Stimulated activated CD4-positive, alpha-beta T cell treated with anti-CD3 and anti-CD28 coated beads, Interleukin-1b, Interleukin-23, amount 100 ng/mL, for 4 hours (primary cell): ENCODE results near the gene TDP1.
"Not testable (repeated sequence)": the region's sequence is repeated elsewhere in the genome, so short reads cannot be mapped to it uniquely, and the experiment has no call there.

Experiments
- DNase-seq, 2 donors: peaks; one replicate each; pipeline ENCODE4 v3.0.0-alpha.2; 2020; ENCODE audit warnings: low read depth in 2 of 2

The TDP1 gene

GRCh38 chr14:89990218-89990617 is 34.5 kb downstream of the TDP1 start:
- no peak for DNase-seq

- DNase-seq, result no peak
These were observed 35.0 kb downstream of the TDP1 start for GRCh38 chr14:89990623-89991275.

- no peak for DNase-seq
These were observed 36.5 kb downstream of the TDP1 start for GRCh38 chr14:89992273-89992672.

DNA sequence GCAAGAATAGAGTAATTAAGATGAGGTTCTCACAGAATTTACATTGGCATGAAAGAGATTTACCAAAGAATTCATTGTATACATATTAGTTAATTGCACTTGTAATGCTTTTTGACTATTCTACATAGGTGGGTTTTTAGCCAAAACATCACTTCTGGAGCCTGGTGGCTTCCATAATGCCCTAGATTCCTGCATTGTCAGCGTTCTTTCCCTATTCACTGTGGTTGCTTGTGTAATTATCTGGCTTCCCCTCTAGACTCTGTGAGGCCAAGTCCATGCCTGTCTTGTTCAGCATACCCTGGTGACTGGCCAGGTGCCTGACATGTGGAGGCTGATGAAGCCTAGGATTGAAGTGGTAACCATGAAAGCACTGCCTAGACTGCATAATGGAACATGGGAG is 41.2 kb downstream of the TDP1 start:
- DNase-seq, result no peak

GRCh38 chr14:90000935-90001334 is 45.2 kb downstream of the TDP1 start:
- no peak for DNase-seq

DNA sequence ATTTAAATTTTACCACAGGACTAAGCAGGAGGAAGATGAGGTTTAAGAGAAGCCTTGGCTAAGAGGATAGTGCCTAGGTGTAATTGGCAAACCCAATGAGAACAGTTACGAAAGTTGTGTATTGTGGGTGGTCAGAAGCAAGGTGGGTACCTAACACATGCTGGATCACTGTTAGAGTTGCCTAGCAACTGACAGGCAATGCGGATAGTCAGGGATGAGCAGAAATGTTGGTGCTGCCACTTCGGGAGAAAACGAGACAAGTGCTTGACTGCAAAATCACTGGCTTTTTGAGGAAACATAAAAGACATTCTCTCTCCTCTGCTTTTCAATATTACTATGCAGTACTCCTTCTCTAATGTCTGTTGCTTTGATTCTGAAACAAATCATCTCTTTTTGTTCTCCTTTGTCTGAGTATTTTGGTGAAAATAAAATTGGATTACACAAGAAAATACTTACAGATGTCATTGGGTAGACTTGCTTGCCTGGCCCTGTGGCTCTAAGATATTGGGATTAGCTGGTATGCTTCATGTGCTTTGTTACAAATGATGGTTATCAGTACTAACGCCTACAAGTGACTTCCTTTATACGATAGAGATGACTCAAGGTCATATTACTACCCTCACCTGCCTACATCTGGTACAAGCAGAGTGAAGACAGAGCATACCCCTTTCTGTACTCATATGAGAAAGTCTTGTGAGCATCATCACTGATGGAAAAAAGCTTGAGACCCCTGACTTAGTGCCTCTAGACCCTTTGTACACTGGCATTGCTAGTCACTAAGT is 48.0 kb downstream of the TDP1 start:
- no peak for DNase-seq

- DNase-seq, result no peak
These were observed 49.7 kb downstream of the TDP1 start for GRCh38 chr14:90005441-90005840.

GRCh38 chr14:90005939-90006530 is 50.3 kb downstream of the TDP1 start:
- no peak for DNase-seq

DNA sequence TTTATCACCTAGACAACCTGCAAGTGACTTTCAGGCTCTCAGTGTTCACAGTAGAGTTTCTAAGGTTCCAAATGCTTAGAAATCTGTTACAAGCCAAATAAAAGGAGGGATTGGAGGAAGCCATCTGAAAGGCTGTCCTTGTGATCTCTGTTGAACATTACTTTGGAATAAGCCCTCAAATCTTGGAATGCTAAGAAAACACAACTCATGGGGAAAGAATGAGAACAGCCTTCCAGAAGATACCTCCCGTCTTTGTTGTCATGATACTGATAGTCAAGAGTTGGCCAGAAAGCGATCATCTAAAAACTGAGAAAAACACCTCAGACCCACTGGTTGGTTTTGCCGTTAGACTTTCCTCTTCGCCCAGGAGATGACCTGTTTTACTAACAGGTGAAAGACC is 61.6 kb downstream of the TDP1 start:
- no peak for DNase-seq

GRCh38 chr14:90019824-90020523 is 64.2 kb downstream of the TDP1 start:
- DNase-seq, result no peak

GRCh38 chr14:90023176-90023896 is 67.6 kb downstream of the TDP1 start:
- no peak for DNase-seq

DNA sequence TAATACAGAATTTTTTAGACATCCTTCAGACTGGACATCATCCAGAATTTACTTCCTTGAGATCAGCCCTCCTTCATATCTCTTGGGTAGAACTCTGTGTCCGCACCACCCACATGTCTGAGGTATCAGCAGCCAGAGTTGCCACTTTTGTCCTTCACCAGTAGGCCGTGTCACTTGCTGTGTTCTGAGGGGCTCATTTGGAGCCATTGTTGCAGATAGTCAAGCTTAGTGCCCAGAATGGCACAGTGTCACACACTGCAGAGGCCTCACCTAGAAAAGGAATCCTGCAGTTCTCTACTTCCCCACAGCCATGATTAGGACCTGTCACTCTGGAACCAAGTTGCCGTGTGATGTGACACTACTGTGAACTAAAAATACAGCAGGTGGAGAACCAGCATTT is 69.2 kb downstream of the TDP1 start:
- DNase-seq, result no peak

GRCh38 chr14:90026608-90027007 is 70.9 kb downstream of the TDP1 start:
- not testable (repeated sequence) for DNase-seq

GRCh38 chr14:90027842-90028241 is 72.1 kb downstream of the TDP1 start:
- DNase-seq, result no peak

DNA sequence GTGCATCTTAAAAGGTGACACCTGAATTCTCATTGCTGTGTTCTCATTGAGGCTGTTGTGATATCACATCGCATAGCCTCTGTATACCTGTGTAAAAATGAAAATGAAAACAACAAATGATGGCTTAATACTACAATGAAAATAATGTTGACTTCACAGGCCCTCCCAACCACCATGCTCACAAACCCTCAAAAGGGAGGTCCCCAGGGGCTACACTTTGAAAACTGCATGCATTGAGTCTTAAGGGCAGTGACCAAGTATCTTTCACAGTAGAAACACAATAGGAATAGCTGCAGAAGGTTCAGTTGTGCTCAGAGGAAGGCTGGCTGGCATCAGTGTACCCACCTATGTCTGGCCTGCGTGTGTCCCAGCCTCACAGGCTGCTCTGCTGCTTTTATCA is 78.4 kb downstream of the TDP1 start:
- no peak for DNase-seq

DNA sequence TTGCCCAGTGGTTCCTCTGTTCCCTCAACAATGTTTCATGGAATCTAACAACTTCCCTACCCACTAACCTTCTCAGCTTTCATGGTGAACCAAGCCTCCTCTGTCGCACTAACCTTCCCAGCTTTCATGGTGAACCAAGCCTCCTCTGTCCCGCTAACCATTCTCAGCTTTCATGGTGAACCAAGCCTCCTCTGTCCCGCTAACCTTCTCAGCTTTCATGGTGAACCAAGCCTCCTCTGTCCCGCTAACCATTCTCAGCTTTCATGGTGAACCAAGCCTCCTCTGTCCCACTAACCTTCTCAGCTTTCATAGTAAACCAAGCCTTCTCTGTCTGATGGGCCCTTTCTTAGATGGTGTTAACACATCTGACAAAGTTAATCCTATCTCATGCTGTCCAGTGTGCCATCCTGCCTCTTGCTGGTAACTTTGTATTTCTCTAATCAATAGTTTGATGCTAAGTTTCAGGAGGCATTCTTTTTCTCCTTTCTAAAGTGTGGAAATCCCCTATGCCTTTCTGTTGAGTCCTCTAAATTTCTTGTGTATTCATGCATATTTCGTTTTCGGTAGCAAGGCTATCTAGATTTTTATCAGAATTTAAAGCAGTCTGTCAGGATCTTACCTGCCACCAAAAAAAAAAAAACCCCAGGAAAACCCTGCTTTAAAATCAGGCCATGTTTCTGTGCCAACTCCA is 79.3 kb downstream of the TDP1 start:
- DNase-seq, result no peak

GRCh38 chr14:90039253-90040010 is 83.7 kb downstream of the TDP1 start:
- no peak for DNase-seq

DNA sequence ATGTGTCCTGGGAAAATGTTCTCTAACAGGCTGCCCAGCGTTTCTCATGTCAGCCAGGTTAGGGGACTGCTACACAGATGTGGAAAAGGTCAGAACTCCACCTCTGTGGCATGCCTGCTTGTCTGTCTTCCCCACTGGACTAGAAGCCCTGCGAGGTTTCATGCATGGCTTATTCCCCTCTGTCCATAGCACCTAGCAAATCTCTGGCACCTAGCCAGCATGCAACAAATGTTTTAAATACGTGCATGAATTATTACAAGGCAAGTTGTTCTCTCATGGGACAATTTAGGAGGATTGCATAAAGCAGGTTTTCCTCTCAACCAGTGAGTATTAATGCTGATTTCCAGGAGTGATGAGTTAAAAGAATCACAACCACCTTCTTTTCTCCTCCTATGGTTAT is 84.7 kb downstream of the TDP1 start:
- DNase-seq, result no peak

- no peak for DNase-seq
These were observed 86.9 kb downstream of the TDP1 start for GRCh38 chr14:90042496-90043252.

- no peak for DNase-seq
These were observed 89.9 kb downstream of the TDP1 start for GRCh38 chr14:90045616-90046015.
